PC-3 (cell line): ENCODE results near the gene CDH13.

Experiments
- EZH2 ChIP-seq: fragments of 300-600 bp; sonication (generic); IDR thresholded peaks from one replicate; pipeline ENCODE4 v1.6.1; 2017; ENCODE audit warnings: antibody characterized with exemption, mild to moderate bottlenecking, low read length; ENCODE audit not compliant: unreplicated experiment
- EZH2phosphoT487 ChIP-seq: fragments of 300-600 bp; sonication (generic); IDR thresholded peaks from 2 replicates; pipeline ENCODE4 v1.6.1; 2018; ENCODE audit warnings: mild to moderate bottlenecking, antibody characterized with exemption, low read length, borderline replicate concordance
- TF ChIP-seq, protein P1 (sequence below): fragments of 300-600 bp; sonication (generic); conservative IDR thresholded peaks from 2 replicates; pipeline ENCODE4 v1.5.1; 2017; ENCODE audit warnings: antibody characterized with exemption, low read depth, mild to moderate bottlenecking, low read length

- TF ChIP-seq EZH2 (no peak), EZH2phosphoT487 (no peak)
- TF ChIP-seq, protein P1, sequence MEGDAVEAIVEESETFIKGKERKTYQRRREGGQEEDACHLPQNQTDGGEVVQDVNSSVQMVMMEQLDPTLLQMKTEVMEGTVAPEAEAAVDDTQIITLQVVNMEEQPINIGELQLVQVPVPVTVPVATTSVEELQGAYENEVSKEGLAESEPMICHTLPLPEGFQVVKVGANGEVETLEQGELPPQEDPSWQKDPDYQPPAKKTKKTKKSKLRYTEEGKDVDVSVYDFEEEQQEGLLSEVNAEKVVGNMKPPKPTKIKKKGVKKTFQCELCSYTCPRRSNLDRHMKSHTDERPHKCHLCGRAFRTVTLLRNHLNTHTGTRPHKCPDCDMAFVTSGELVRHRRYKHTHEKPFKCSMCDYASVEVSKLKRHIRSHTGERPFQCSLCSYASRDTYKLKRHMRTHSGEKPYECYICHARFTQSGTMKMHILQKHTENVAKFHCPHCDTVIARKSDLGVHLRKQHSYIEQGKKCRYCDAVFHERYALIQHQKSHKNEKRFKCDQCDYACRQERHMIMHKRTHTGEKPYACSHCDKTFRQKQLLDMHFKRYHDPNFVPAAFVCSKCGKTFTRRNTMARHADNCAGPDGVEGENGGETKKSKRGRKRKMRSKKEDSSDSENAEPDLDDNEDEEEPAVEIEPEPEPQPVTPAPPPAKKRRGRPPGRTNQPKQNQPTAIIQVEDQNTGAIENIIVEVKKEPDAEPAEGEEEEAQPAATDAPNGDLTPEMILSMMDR = no peak
Observed at GRCh38 chr16:83125999-83126568, 499.3 kb downstream of the CDH13 start.
